ENCODE data around the gene FAM107B.

The FAM107B gene

GRCh38 chr10:14588084-14588937 lies 186.4 kb downstream of the FAM107B start:
- TF ChIP-seq CTCF (IDR thresholded peaks at IDR 0.05; ENCODE audit: insufficient read depth, low read length, missing control alignments): no peak
- H3K4me3 ChIP-seq (ENCODE audit: low read depth, low read length): peak overlapping the region; percentile 46
- ChIA-PET CTCF (no interaction called here), POLR2A (interaction anchor here (0.8 to 1.4 kb wide), 4 partner anchors 16 to 290 kb away, joined by 3 to 4 read pairs (median 4); partner anchors contain the start of genes CDNF, HSPA14, MSANTD7 and SUV39H2)
- peak; percentile 98 for DNase-seq (ENCODE audit: low read depth, low spot score)

- peak overlapping the region; percentile 6 for H3K4me3 ChIP-seq (ENCODE audit: low read depth, low read length)
- POLR2A ChIA-PET: interaction anchor here (0.8 to 1.4 kb wide), 4 partner anchors 17 to 291 kb away, joined by 3 to 4 read pairs (median 4); partner anchors contain the start of genes CDNF, HSPA14, MSANTD7 and SUV39H2
- no peak for DNase-seq (ENCODE audit: low read depth, low spot score)
- CTCF ChIA-PET: no interaction called here
- no peak for TF ChIP-seq CTCF (IDR thresholded peaks at IDR 0.05; ENCODE audit: insufficient read depth, low read length, missing control alignments)
Measured at GRCh38 chr10:14587540-14588083, 187.1 kb downstream of the FAM107B start.

- ChIA-PET POLR2A (no interaction called here), CTCF (no interaction called here)
- no peak for TF ChIP-seq CTCF (IDR thresholded peaks at IDR 0.05; ENCODE audit: insufficient read depth, low read length, missing control alignments)
Measured at GRCh38 chr10:14586901-14587300, 187.8 kb downstream of the FAM107B start.

GRCh38 chr10:14585287-14586193 lies 189.2 kb downstream of the FAM107B start:
- POLR2A ChIA-PET: no interaction called here
- DNase-seq (ENCODE audit: low read depth, low spot score): no peak
- CTCF ChIA-PET: no interaction called here
- H3K4me3 ChIP-seq (ENCODE audit: low read depth, low read length): no peak overlapping the region
- TF ChIP-seq CTCF (IDR thresholded peaks at IDR 0.05; ENCODE audit: insufficient read depth, low read length, missing control alignments): no peak

More at GRCh38 chr10:14586901-14587300, 187.8 kb downstream of the FAM107B start:
- no peak for DNase-seq (ENCODE audit: low read depth, low spot score)
- no peak overlapping the region for H3K4me3 ChIP-seq (ENCODE audit: low read depth, low read length)

- POLR2A ChIA-PET: no interaction called here
- TF ChIP-seq CTCF (IDR thresholded peaks at IDR 0.05; ENCODE audit: insufficient read depth, low read length, missing control alignments): no peak
- DNase-seq (ENCODE audit: low read depth, low spot score): no peak
- CTCF ChIA-PET: no interaction called here
- no peak overlapping the region for H3K4me3 ChIP-seq (ENCODE audit: low read depth, low read length)
Measured at GRCh38 chr10:14584661-14585060, 190.0 kb downstream of the FAM107B start.
